ENCODE measurements around the gene ADAM12. TPM values are rescaled to one million over a fixed set of nuclear protein-coding genes. Genes with fewer than 3 reads are reported as not detected.
"Not testable (repeated sequence)": the region's sequence is repeated elsewhere in the genome, so short reads cannot be mapped to it uniquely, and the experiment has no call there.

The ADAM12 gene
- total RNA-seq, 4 donors from 2014 or later = 0.78 to 10.5 (median 1.2) TPM

DNA sequence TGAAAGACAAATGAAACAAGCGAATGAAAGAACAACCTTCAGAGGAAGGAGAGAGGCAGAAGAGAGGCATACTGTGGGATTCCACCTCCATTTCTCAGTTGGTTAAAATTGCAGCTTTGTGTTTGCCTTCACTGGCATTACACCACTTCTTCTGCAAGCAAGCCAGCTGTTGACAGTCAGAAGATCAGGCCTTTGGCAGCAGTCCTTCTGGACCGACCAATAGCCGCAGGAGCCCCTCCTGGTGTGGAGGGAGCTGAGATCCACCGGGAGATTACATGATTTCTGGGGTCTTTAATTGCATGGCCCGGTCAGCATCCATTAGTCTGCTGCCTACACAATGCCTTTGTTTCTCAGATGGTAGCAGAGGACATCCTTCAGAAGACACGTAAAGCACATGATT, 206.7 kb downstream of the ADAM12 start:
- H3K9me3 ChIP-seq = no peaks in the 10 kb centered on the region
- 55 to 66% methylated on average over 6 of the region's 6 CpGs for WGBS, 2 donors
- H3K4me3 ChIP-seq = no peak overlapping the region
- no peaks in the 10 kb centered on the region for H3K4me1 ChIP-seq
- no peak overlapping the region for H3K27ac ChIP-seq
- no peaks in the 10 kb centered on the region for H3K36me3 ChIP-seq
- H3K27me3 ChIP-seq = no peaks in the 10 kb centered on the region
- no peak for DNase-seq (ENCODE audit: low spot score in 2 of 2)
- TF ChIP-seq POLR2A (IDR thresholded peaks at IDR 0.05) (no peak), EP300 (IDR thresholded peaks at IDR 0.05) (no peak)
- TF ChIP-seq, protein P1, sequence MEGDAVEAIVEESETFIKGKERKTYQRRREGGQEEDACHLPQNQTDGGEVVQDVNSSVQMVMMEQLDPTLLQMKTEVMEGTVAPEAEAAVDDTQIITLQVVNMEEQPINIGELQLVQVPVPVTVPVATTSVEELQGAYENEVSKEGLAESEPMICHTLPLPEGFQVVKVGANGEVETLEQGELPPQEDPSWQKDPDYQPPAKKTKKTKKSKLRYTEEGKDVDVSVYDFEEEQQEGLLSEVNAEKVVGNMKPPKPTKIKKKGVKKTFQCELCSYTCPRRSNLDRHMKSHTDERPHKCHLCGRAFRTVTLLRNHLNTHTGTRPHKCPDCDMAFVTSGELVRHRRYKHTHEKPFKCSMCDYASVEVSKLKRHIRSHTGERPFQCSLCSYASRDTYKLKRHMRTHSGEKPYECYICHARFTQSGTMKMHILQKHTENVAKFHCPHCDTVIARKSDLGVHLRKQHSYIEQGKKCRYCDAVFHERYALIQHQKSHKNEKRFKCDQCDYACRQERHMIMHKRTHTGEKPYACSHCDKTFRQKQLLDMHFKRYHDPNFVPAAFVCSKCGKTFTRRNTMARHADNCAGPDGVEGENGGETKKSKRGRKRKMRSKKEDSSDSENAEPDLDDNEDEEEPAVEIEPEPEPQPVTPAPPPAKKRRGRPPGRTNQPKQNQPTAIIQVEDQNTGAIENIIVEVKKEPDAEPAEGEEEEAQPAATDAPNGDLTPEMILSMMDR (IDR thresholded peaks at IDR 0.05) = no peak

DNA sequence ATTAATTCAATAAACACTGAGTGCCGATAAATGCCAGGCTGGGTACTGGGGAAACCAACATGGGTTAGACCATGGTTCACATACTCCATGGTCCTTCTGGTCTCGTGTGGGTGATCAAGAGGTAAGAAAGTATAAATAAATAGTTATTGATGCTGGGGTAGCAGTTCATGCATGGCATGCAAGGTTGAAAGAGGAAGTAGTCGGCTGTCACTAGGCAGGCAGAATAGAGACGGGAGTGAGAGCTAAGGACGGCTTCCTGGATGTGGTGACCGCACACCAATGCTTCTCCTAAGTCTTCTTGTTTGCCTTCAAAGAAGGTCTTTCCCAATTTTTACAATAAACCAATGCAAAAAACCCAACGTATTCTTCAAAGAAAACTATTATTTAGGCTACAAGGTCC, 208.6 kb downstream of the ADAM12 start:
- no peak overlapping the region for H3K4me3 ChIP-seq
- no peaks in the 10 kb centered on the region for H3K4me1 ChIP-seq
- TF ChIP-seq POLR2A (IDR thresholded peaks at IDR 0.05) = no peak
- TF ChIP-seq EP300 (IDR thresholded peaks at IDR 0.05) = no peak
- TF ChIP-seq, protein P1 (IDR thresholded peaks at IDR 0.05) = no peak
- no peaks in the 10 kb centered on the region for H3K9me3 ChIP-seq
- WGBS, 2 donors = 83 to 88% methylated on average over 7 of the region's 7 CpGs
- no peak for DNase-seq (ENCODE audit: low spot score in 2 of 2)
- no peaks in the 10 kb centered on the region for H3K36me3 ChIP-seq
- H3K27ac ChIP-seq = no peak overlapping the region
- H3K27me3 ChIP-seq = no peaks in the 10 kb centered on the region

DNA sequence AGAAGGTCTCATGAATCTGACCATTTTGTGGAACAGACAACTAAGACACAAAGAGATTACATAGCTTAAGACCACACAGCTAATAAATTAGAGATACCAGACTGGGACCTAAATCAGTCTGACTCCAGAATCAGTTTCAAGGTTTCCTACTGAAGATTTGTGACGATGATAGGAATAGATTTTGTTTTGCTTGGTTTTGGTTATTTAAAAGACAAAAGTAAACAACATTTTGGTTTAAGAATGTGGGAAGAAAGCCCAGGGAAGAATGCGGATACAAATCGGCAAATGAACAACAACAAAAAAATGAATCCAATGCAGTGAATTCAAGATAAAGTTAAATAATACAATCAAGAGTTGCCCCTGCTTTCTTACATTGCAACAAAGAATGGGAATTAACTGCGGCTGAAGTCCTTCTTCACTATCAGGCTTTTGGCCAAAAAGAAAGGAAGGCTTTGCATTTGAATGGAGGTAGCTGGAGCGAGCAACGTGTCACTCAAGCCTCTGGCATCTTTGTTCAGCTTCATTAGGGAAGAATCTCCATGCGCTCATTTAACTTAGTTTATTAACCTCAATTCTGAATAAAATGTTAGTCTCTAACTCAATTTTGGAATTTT, 210.8 kb downstream of the ADAM12 start:
- H3K36me3 ChIP-seq = no peaks in the 10 kb centered on the region
- H3K27me3 ChIP-seq = no peaks in the 10 kb centered on the region
- no peak overlapping the region for H3K4me3 ChIP-seq
- no peak for TF ChIP-seq EP300 (IDR thresholded peaks at IDR 0.05)
- TF ChIP-seq, protein P1 (IDR thresholded peaks at IDR 0.05) = no peak
- TF ChIP-seq POLR2A (IDR thresholded peaks at IDR 0.05) = no peak
- H3K4me1 ChIP-seq = no peaks in the 10 kb centered on the region
- no peak for DNase-seq (ENCODE audit: low spot score in 2 of 2)
- no peaks in the 10 kb centered on the region for H3K9me3 ChIP-seq
- no peak overlapping the region for H3K27ac ChIP-seq
- 62 to 69% methylated on average over 7 of the region's 7 CpGs for WGBS, 2 donors

DNA sequence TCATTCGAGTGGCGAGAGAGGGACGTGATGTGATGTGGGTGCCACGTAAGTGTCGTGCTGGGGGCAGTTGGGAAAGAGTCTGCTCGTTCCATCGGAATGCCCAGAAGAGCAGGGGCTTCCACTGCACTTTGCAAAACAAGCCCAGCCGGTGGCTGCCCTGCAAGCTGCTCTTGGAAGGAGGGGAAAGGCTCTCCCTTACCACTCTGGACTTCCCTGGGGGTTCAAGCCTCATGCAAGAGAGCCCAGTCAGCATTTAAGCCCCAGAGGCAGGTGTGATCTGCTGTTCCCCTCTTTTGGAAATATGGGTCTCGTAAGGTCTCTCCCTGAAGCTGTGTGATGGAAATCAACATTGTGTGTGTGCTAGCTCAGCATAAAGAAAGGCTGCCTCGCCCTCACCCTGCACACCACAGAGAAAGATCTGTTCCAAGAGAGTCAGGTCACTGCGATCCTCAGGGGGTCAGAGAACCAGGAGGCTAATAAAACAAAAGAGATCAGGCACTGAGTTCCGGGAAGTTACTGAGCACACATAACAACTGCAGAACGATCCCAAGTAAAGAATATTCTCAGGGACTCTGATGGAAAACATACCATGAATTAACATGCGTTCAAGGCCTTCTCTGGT, 212.5 kb downstream of the ADAM12 start:
- H3K4me3 ChIP-seq = no peak overlapping the region
- 40 to 42% methylated on average over 14 of the region's 14 CpGs for WGBS, 2 donors
- DNase-seq (ENCODE audit: low spot score in 2 of 2) = no peak
- TF ChIP-seq EP300 (IDR thresholded peaks at IDR 0.05) (no peak), POLR2A (IDR thresholded peaks at IDR 0.05) (no peak)
- TF ChIP-seq, protein P1 (IDR thresholded peaks at IDR 0.05) = no peak
- H3K27ac ChIP-seq = no peak overlapping the region
- no peaks in the 10 kb centered on the region for H3K4me1 ChIP-seq
- no peaks in the 10 kb centered on the region for H3K9me3 ChIP-seq
- no peaks in the 10 kb centered on the region for H3K36me3 ChIP-seq
- no peaks in the 10 kb centered on the region for H3K27me3 ChIP-seq

DNA sequence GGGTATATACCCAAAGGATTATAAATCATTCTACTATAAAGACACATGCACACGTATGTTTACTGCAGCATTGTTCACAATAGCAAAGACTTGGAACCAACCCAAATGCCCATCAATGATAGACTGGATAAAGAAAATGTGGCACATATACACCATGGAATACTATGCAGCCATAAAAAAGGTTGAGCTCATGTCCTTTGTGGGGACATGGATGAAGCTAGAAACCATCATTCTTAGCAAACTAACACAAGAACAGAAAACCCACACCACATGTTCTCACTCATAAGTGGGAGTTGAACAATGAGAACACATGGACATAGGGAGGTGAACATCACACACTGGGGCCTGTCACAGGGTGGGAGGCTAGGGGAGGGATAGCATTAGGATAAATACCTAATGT, 215.5 kb downstream of the ADAM12 start:
- H3K9me3 ChIP-seq; H3K36me3 ChIP-seq; H3K27me3 ChIP-seq; H3K4me1 ChIP-seq; H3K27ac ChIP-seq; H3K4me3 ChIP-seq; DNase-seq (ENCODE audit: low spot score in 2 of 2): not testable (repeated sequence)
- 73 to 92% methylated on average over 1 of the region's 1 CpG for WGBS, 2 donors
